AG10803 (cell line): ENCODE results near the gene EPPIN.

Experiments used
- DNase-seq: peaks from one replicate; pipeline ENCODE4 v3.0.0; 2010; ENCODE audit warnings: low read depth
- H3K4me3 ChIP-seq: 2 replicates; pipeline ENCODE4 v1.5.1; 2011; ENCODE audit warnings: mild to moderate bottlenecking, low read length, control low read depth
- CTCF ChIP-seq: conservative IDR thresholded peaks from 2 replicates; pipeline ENCODE4 v1.5.1; 2011; ENCODE audit warnings: mild to moderate bottlenecking, low read length, control low read depth, inconsistent platforms

EPPIN gene

GRCh38 chr20:45555198-45555597, 8.0 kb upstream of the EPPIN start:
- no peak overlapping the region for H3K4me3 ChIP-seq
- TF ChIP-seq CTCF, result no peak
- DNase-seq, result no peak

- H3K4me3 ChIP-seq, result no peak overlapping the region
- DNase-seq, result no peak
- no peak for TF ChIP-seq CTCF
Observed at GRCh38 chr20:45552456-45552855, 5.3 kb upstream of the EPPIN start.

- H3K4me3 ChIP-seq, result no peak overlapping the region
- no peak for TF ChIP-seq CTCF
- no peak for DNase-seq
Observed at GRCh38 chr20:45550765-45551164, 3.6 kb upstream of the EPPIN start.

GRCh38 chr20:45548410-45548809, 1.2 kb upstream of the EPPIN start:
- DNase-seq, result no peak
- no peak overlapping the region for H3K4me3 ChIP-seq
- TF ChIP-seq CTCF, result no peak

GRCh38 chr20:45545754-45546453, 1.3 kb downstream of the EPPIN start:
- peak; percentile 51 for TF ChIP-seq CTCF
- H3K4me3 ChIP-seq, result no peak overlapping the region
- DNase-seq, result peak; percentile 40

- no peak overlapping the region for H3K4me3 ChIP-seq
- DNase-seq, result no peak
- no peak for TF ChIP-seq CTCF
Observed at GRCh38 chr20:45545351-45545750, 1.9 kb downstream of the EPPIN start.

GRCh38 chr20:45539382-45539781, 7.8 kb downstream of the EPPIN start, which contains the start of gene WFDC6:
Gene WFDC6 (minus strand): TSS chr20:45539482. CDS start chr20:45539407, 75 bp downstream.
- no peak for TF ChIP-seq CTCF
- no peak for DNase-seq
- H3K4me3 ChIP-seq, result no peak within 1 kb of the TSS
